H54 (cell line): ENCODE measurements around the gene TAB2.

Experiments
- DNase-seq: peaks from one replicate; pipeline ENCODE4 v3.0.0; 2011; ENCODE audit warnings: low spot score, mixed read lengths; ENCODE audit not compliant: insufficient read length
- FAIRE-seq: peaks from 3 replicates; lab custom pipeline; 2011; peaks lifted over from hg19 to GRCh38; lab: Jason Lieb, UNC
- POLR2A ChIP-seq: IDR thresholded peaks from 2 replicates; pipeline ENCODE4 v1.6.1; 2011; ENCODE audit warnings: low read depth, mild to moderate bottlenecking, low read length

TAB2 gene

GRCh38 chr6:149445095-149445466, 127.6 kb downstream of the TAB2 start:
- DNase-seq (no peak), FAIRE-seq (no peak)

GRCh38 chr6:149445573-149445972, 128.1 kb downstream of the TAB2 start:
- no peak for FAIRE-seq
- no peak for TF ChIP-seq POLR2A
- no peak for DNase-seq

More at GRCh38 chr6:149445095-149445466, 127.6 kb downstream of the TAB2 start:
- no peak for TF ChIP-seq POLR2A

GRCh38 chr6:149446791-149447376, 129.4 kb downstream of the TAB2 start:
- no peak for DNase-seq
- TF ChIP-seq POLR2A = no peak
- no peak for FAIRE-seq

GRCh38 chr6:149448821-149449453, 131.4 kb downstream of the TAB2 start:
- DNase-seq (no peak), FAIRE-seq (no peak)
- TF ChIP-seq POLR2A = no peak

- no peak for TF ChIP-seq POLR2A
- DNase-seq (no peak), FAIRE-seq (no peak)
Observed at GRCh38 chr6:149449831-149450678, 132.5 kb downstream of the TAB2 start.

- FAIRE-seq (no peak), DNase-seq (no peak)
- no peak for TF ChIP-seq POLR2A
Observed at GRCh38 chr6:149450679-149451375, 133.3 kb downstream of the TAB2 start.

- DNase-seq (no peak), FAIRE-seq (no peak)
- TF ChIP-seq POLR2A = no peak
Observed at GRCh38 chr6:149451376-149452036, 134.0 kb downstream of the TAB2 start.

GRCh38 chr6:149452037-149452939, 134.8 kb downstream of the TAB2 start:
- no peak for DNase-seq
- FAIRE-seq = no peak
- TF ChIP-seq POLR2A = no peak

- TF ChIP-seq POLR2A = no peak
- FAIRE-seq (no peak), DNase-seq (no peak)
Observed at GRCh38 chr6:149453597-149454345, 136.3 kb downstream of the TAB2 start.

- peak; percentile 41 for FAIRE-seq
- peak; percentile 84 for DNase-seq
- TF ChIP-seq POLR2A = no peak
Observed at GRCh38 chr6:149454346-149454848, 136.9 kb downstream of the TAB2 start.

- no peak for TF ChIP-seq POLR2A
- FAIRE-seq (no peak), DNase-seq (no peak)
Observed at GRCh38 chr6:149455031-149455732, 137.7 kb downstream of the TAB2 start.
